ENCODE results near the gene NUMB. TPM values are rescaled to one million over a fixed set of nuclear protein-coding genes. Genes with fewer than 3 reads are reported as not detected.

NUMB gene
- total RNA-seq, 2 experiments from 2014 or later, result 18.6 to 87.8 TPM

- intact Hi-C loops (cut with micrococcal nuclease; ENCODE audit: unreplicated experiment), result no loop called here
These were observed 64.0 kb downstream of the NUMB start for GRCh38 chr14:73394317-73394716.

GRCh38 chr14:73393375-73393774 is 65.0 kb downstream of the NUMB start:
- ChIA-PET CTCF (ENCODE audit: unreplicated experiment) (no interaction called here), POLR2A (interaction anchor here (0.9 to 1.1 kb wide), 2 partner anchors 62 to 90 kb away, joined by 3 to 4 read pairs; no protein-coding TSS in a partner anchor)
- H3K4me2 ChIP-seq (ENCODE audit: low read length), result no peak overlapping the region
- no peaks in the 10 kb centered on the region for H3K9me2 ChIP-seq (ENCODE audit: insufficient read depth, low read length)
- H3K4me3 ChIP-seq (ENCODE audit: low read depth, low read length, poor library complexity, severe bottlenecking), result no peak overlapping the region
- no peaks in the 10 kb centered on the region for H4K20me1 ChIP-seq (ENCODE audit: insufficient read depth, low read length)
- H3K4me1 ChIP-seq (ENCODE audit: insufficient read depth, low read length, poor library complexity, severe bottlenecking), result peaks cover 33% of the 10 kb centered on the region
- TF ChIP-seq CTCF (conservative IDR thresholded peaks at IDR 0.05; ENCODE audit: low read length) (no peak), EZH2phosphoT487 (IDR thresholded peaks at IDR 0.05; ENCODE audit: borderline replicate concordance, low read depth, low read length) (no peak)
- no peak overlapping the region for H2AFZ ChIP-seq (ENCODE audit: low read length)
- DNase-seq (ENCODE audit: low spot score), result no peak
- H3K79me2 ChIP-seq (ENCODE audit: insufficient read depth, low read depth, low read length), result peaks cover 2% of the 10 kb centered on the region; the same call in 1 of the 2 replicates
- H3K36me3 ChIP-seq (ENCODE audit: insufficient read depth, low read length), result no peaks in the 10 kb centered on the region
- H3K27ac ChIP-seq (ENCODE audit: low read depth, low read length, poor library complexity, severe bottlenecking), result no peak overlapping the region
- H3K9me3 ChIP-seq (ENCODE audit: low read length), result no peaks in the 10 kb centered on the region
- intact Hi-C loops (cut with micrococcal nuclease; ENCODE audit: unreplicated experiment), result no loop called here
- BruUV-seq (replicated peaks), result no TSS peak

More at GRCh38 chr14:73394317-73394716, 64.0 kb downstream of the NUMB start:
- DNase-seq (ENCODE audit: low spot score), result no peak
- Histone ChIP-seq H3K9me2 (ENCODE audit: insufficient read depth, low read length) (no peaks in the 10 kb centered on the region), H3K9me3 (ENCODE audit: low read length) (no peaks in the 10 kb centered on the region), H3K36me3 (ENCODE audit: insufficient read depth, low read length) (no peaks in the 10 kb centered on the region), H4K20me1 (ENCODE audit: insufficient read depth, low read length) (no peaks in the 10 kb centered on the region), H3K27ac (ENCODE audit: low read depth, low read length, poor library complexity, severe bottlenecking) (no peak overlapping the region), H3K79me2 (ENCODE audit: insufficient read depth, low read depth, low read length) (no peaks in the 10 kb centered on the region), H3K4me3 (ENCODE audit: low read depth, low read length, poor library complexity, severe bottlenecking) (no peak overlapping the region), H3K4me2 (ENCODE audit: low read length) (no peak overlapping the region), H2AFZ (ENCODE audit: low read length) (no peak overlapping the region), H3K4me1 (ENCODE audit: insufficient read depth, low read length, poor library complexity, severe bottlenecking) (peaks cover 30% of the 10 kb centered on the region)
- TF ChIP-seq CTCF (conservative IDR thresholded peaks at IDR 0.05; ENCODE audit: low read length), result no peak
- BruUV-seq (replicated peaks), result no TSS peak
- CTCF ChIA-PET (ENCODE audit: unreplicated experiment), result interaction anchor here (0.6 kb wide), 1 partner anchor 63 kb away, joined by 3 read pairs; no protein-coding TSS in a partner anchor
- POLR2A ChIA-PET, result interaction anchor here (0.6 to 1.1 kb wide), 5 partner anchors 21 to 97 kb away, joined by 3 to 6 read pairs (median 4); no protein-coding TSS in a partner anchor

GRCh38 chr14:73392329-73393257 is 65.8 kb downstream of the NUMB start:
- BruUV-seq (replicated peaks), result no TSS peak

More at GRCh38 chr14:73392329-73393257, 65.8 kb downstream of the NUMB start:
- Histone ChIP-seq H3K9me2 (ENCODE audit: insufficient read depth, low read length) (no peaks in the 10 kb centered on the region), H3K36me3 (ENCODE audit: insufficient read depth, low read length) (no peaks in the 10 kb centered on the region), H3K4me2 (ENCODE audit: low read length) (no peak overlapping the region), H3K27ac (ENCODE audit: low read depth, low read length, poor library complexity, severe bottlenecking) (no peak overlapping the region), H3K4me3 (ENCODE audit: low read depth, low read length, poor library complexity, severe bottlenecking) (no peak overlapping the region), H3K79me2 (ENCODE audit: insufficient read depth, low read depth, low read length) (peaks cover 4% of the 10 kb centered on the region; the same call in 1 of the 2 replicates), H3K9me3 (ENCODE audit: low read length) (no peaks in the 10 kb centered on the region), H4K20me1 (ENCODE audit: insufficient read depth, low read length) (no peaks in the 10 kb centered on the region), H3K4me1 (ENCODE audit: insufficient read depth, low read length, poor library complexity, severe bottlenecking) (peaks cover 40% of the 10 kb centered on the region), H2AFZ (ENCODE audit: low read length) (no peak overlapping the region)
- intact Hi-C loops (cut with micrococcal nuclease; ENCODE audit: unreplicated experiment), result no loop called here
- ChIA-PET CTCF (ENCODE audit: unreplicated experiment) (no interaction called here), POLR2A (interaction anchor here (0.6 to 1.4 kb wide), 6 partner anchors 9 to 68 kb away, joined by 3 read pairs; no protein-coding TSS in a partner anchor)
- DNase-seq (ENCODE audit: low spot score), result no peak
- TF ChIP-seq EZH2phosphoT487 (IDR thresholded peaks at IDR 0.05; ENCODE audit: borderline replicate concordance, low read depth, low read length) (no peak), CTCF (conservative IDR thresholded peaks at IDR 0.05; ENCODE audit: low read length) (no peak)
